AG04449 (cell line): ENCODE measurements around the gene AHRR.
"Not testable (repeated sequence)": the region's sequence is repeated elsewhere in the genome, so short reads cannot be mapped to it uniquely, and the experiment has no call there.

Source experiments
- CTCF ChIA-PET: fragments of 350-600 bp; formaldehyde crosslinking; extraction: SDS; loops from one replicate; lab custom pipeline; 2021; ENCODE audit warnings: antibody characterized with exemption; lab: Yijun Ruan, JAX
- POLR2A ChIA-PET: fragments of 400-600, 350-600 bp; formaldehyde crosslinking; extraction: SDS; loops from one replicate; lab custom pipeline; 2020; ENCODE audit warnings: antibody characterized with exemption, inconsistent platforms; lab: Yijun Ruan, JAX
- DNase-seq: peaks from one replicate; pipeline ENCODE4 v3.0.0-alpha.2; 2010; ENCODE audit warnings: low read depth, low spot score
- H3K4me3 ChIP-seq: 2 replicates; pipeline ENCODE4 v1.5.1; 2011; ENCODE audit warnings: low read depth, mild to moderate bottlenecking, control low read depth, low read length
- CTCF ChIP-seq: IDR thresholded peaks from one replicate; pipeline ENCODE4 v1.5.1; 2011; ENCODE audit warnings: mild to moderate bottlenecking, moderate library complexity, low read length, control low read depth, inconsistent platforms; ENCODE audit not compliant: insufficient read depth; ENCODE audit errors: missing control alignments

The AHRR gene

GRCh38 chr5:399296-400281 is 78.1 kb downstream of the AHRR start:
- TF ChIP-seq CTCF, result no peak
- POLR2A ChIA-PET, result interaction anchor here (1.2 to 2.0 kb wide), 2 partner anchors 19 to 31 kb away, joined by 3 to 7 read pairs; no protein-coding TSS in a partner anchor
- CTCF ChIA-PET, result interaction anchor here (1.1 to 1.7 kb wide), 2 partner anchors 32 to 83 kb away, joined by 3 to 5 read pairs; no protein-coding TSS in a partner anchor
- peak; percentile 88 for DNase-seq
- peak overlapping the region; percentile 45 for H3K4me3 ChIP-seq

- no peak for TF ChIP-seq CTCF
- ChIA-PET POLR2A (interaction anchor here (1.2 to 2.0 kb wide), 2 partner anchors 18 to 32 kb away, joined by 3 to 7 read pairs; no protein-coding TSS in a partner anchor), CTCF (interaction anchor here (1.1 to 1.7 kb wide), 2 partner anchors 31 to 84 kb away, joined by 3 to 5 read pairs; no protein-coding TSS in a partner anchor)
- H3K4me3 ChIP-seq, result peak overlapping the region; percentile 45
- DNase-seq, result peak; percentile 84
Measured at GRCh38 chr5:400282-401145, 79.0 kb downstream of the AHRR start.

GRCh38 chr5:401146-402034 is 79.9 kb downstream of the AHRR start:
- CTCF ChIA-PET, result no interaction called here
- DNase-seq, result no peak
- POLR2A ChIA-PET, result interaction anchor here (2.0 kb wide), 1 partner anchor 33 kb away, joined by 7 read pairs; no protein-coding TSS in a partner anchor
- H3K4me3 ChIP-seq, result no peak overlapping the region
- TF ChIP-seq CTCF, result no peak

GRCh38 chr5:402219-402614 is 80.7 kb downstream of the AHRR start:
- H3K4me3 ChIP-seq, CTCF ChIA-PET, DNase-seq: not testable (repeated sequence)
- POLR2A ChIA-PET, result interaction anchor here (0.5 kb wide), 1 partner anchor 66 kb away, joined by 3 read pairs; no protein-coding TSS in a partner anchor

GRCh38 chr5:402615-403359 is 81.3 kb downstream of the AHRR start:
- ChIA-PET POLR2A (interaction anchor here (0.5 kb wide), 1 partner anchor 66 kb away, joined by 3 read pairs; no protein-coding TSS in a partner anchor), CTCF (interaction anchor here (1.1 to 1.4 kb wide), 2 partner anchors 9 to 43 kb away, joined by 3 read pairs; no protein-coding TSS in a partner anchor)
- TF ChIP-seq CTCF, result no peak
- DNase-seq, result no peak
- no peak overlapping the region for H3K4me3 ChIP-seq
